ENCODE results near the gene SKI.

DNA sequence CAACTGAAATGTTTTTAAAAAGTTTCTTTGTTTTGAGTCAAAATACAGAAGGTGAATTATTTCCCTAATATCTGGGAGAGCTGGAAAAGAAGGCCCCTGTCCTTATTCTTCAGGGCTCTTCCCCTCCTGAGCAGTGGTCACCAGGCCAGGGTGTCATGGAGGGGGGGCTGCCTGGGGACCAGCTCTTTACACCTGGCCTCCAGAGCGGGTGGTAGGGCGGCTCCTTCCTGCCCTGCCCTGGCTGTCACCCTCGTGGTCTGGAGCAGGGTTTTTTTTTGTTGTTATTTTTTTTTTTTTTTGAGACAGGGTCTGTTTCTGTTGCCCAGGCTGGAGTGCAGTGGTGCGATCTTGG lies 6.6 kb downstream of the SKI start:
- TF ChIP-seq NR2C1 (IDR thresholded peaks at IDR 0.05) (no peak), NR2C1 (tag; IDR thresholded peaks at IDR 0.05) (no peak), SMC3 (conservative IDR thresholded peaks at IDR 0.05; ENCODE audit: insufficient read depth, low read depth, low read length) (no peak), ZFP30 (CRISPR knock-in tag; IDR thresholded peaks at IDR 0.05; ENCODE audit: borderline replicate concordance) (no peak)

All from K562 (cell line).